ENCODE data around the gene CREB5.

The CREB5 gene

GRCh38 chr7:28718545-28718944, 306.2 kb downstream of the CREB5 start:
- no peak overlapping the region for H3K9ac ChIP-seq
- no peak for TF ChIP-seq CTCF (IDR thresholded peaks at IDR 0.05)
- no peaks in the 10 kb centered on the region for H3K4me1 ChIP-seq
- H3K4me2 ChIP-seq (ENCODE audit: low read length) = no peak overlapping the region
- H3K36me3 ChIP-seq (ENCODE audit: control insufficient read depth, insufficient read depth, low read length) = no peaks in the 10 kb centered on the region
- no peaks in the 10 kb centered on the region for H3K9me3 ChIP-seq (ENCODE audit: control insufficient read depth, low read length)
- no peak overlapping the region for H2AFZ ChIP-seq
- no peak overlapping the region for H3K27ac ChIP-seq
- H3K4me3 ChIP-seq (ENCODE audit: low read depth, low read length) = no peak overlapping the region
- no peaks in the 10 kb centered on the region for H3K79me2 ChIP-seq
- H3K27me3 ChIP-seq (ENCODE audit: control insufficient read depth, insufficient read depth, low read length) = no peaks in the 10 kb centered on the region

- no peaks in the 10 kb centered on the region for H3K27me3 ChIP-seq (ENCODE audit: control insufficient read depth, insufficient read depth, low read length)
- H3K36me3 ChIP-seq (ENCODE audit: control insufficient read depth, insufficient read depth, low read length) = no peaks in the 10 kb centered on the region
- H3K4me1 ChIP-seq = no peaks in the 10 kb centered on the region
- TF ChIP-seq CTCF (IDR thresholded peaks at IDR 0.05) = no peak
- no peaks in the 10 kb centered on the region for H3K79me2 ChIP-seq
- no peak overlapping the region for H3K9ac ChIP-seq
- no peaks in the 10 kb centered on the region for H3K9me3 ChIP-seq (ENCODE audit: control insufficient read depth, low read length)
- H3K27ac ChIP-seq = no peak overlapping the region
- H2AFZ ChIP-seq = no peak overlapping the region
- no peak overlapping the region for H3K4me3 ChIP-seq (ENCODE audit: low read depth, low read length)
- no peak overlapping the region for H3K4me2 ChIP-seq (ENCODE audit: low read length)
These were observed 310.4 kb downstream of the CREB5 start for GRCh38 chr7:28722684-28723083.

- H3K27ac ChIP-seq = no peak overlapping the region
- H3K9me3 ChIP-seq (ENCODE audit: control insufficient read depth, low read length) = no peaks in the 10 kb centered on the region
These were observed 311.0 kb downstream of the CREB5 start for GRCh38 chr7:28723336-28723735.

GRCh38 chr7:28724563-28724962, 312.2 kb downstream of the CREB5 start:
- Histone ChIP-seq H3K4me2 (ENCODE audit: low read length) (no peak overlapping the region), H3K4me3 (ENCODE audit: low read depth, low read length) (no peak overlapping the region), H3K36me3 (ENCODE audit: control insufficient read depth, insufficient read depth, low read length) (no peaks in the 10 kb centered on the region), H2AFZ (no peak overlapping the region), H3K9me3 (ENCODE audit: control insufficient read depth, low read length) (no peaks in the 10 kb centered on the region), H3K9ac (no peak overlapping the region), H3K27me3 (ENCODE audit: control insufficient read depth, insufficient read depth, low read length) (no peaks in the 10 kb centered on the region), H3K79me2 (no peaks in the 10 kb centered on the region), H3K27ac (no peak overlapping the region), H3K4me1 (no peaks in the 10 kb centered on the region)
- TF ChIP-seq CTCF (IDR thresholded peaks at IDR 0.05) = no peak

More at GRCh38 chr7:28723336-28723735, 311.0 kb downstream of the CREB5 start:
- Histone ChIP-seq H3K36me3 (ENCODE audit: control insufficient read depth, insufficient read depth, low read length) (no peaks in the 10 kb centered on the region), H3K4me1 (no peaks in the 10 kb centered on the region), H3K4me3 (ENCODE audit: low read depth, low read length) (no peak overlapping the region), H3K79me2 (no peaks in the 10 kb centered on the region), H3K4me2 (ENCODE audit: low read length) (no peak overlapping the region), H2AFZ (no peak overlapping the region), H3K9ac (no peak overlapping the region), H3K27me3 (ENCODE audit: control insufficient read depth, insufficient read depth, low read length) (no peaks in the 10 kb centered on the region)
- no peak for TF ChIP-seq CTCF (IDR thresholded peaks at IDR 0.05)

- Histone ChIP-seq H3K36me3 (ENCODE audit: control insufficient read depth, insufficient read depth, low read length) (no peaks in the 10 kb centered on the region), H3K4me1 (no peaks in the 10 kb centered on the region), H3K4me2 (ENCODE audit: low read length) (no peak overlapping the region), H3K4me3 (ENCODE audit: low read depth, low read length) (no peak overlapping the region), H3K79me2 (no peaks in the 10 kb centered on the region), H2AFZ (no peak overlapping the region), H3K9ac (no peak overlapping the region), H3K9me3 (ENCODE audit: control insufficient read depth, low read length) (no peaks in the 10 kb centered on the region), H3K27me3 (ENCODE audit: control insufficient read depth, insufficient read depth, low read length) (no peaks in the 10 kb centered on the region), H3K27ac (no peak overlapping the region)
- no peak for TF ChIP-seq CTCF (IDR thresholded peaks at IDR 0.05)
These were observed 312.8 kb downstream of the CREB5 start for GRCh38 chr7:28725045-28725642.
